Endothelial cell of umbilical vein (primary cell): ENCODE data around the gene TMEM132E. TPM values are rescaled to one million over a fixed set of nuclear protein-coding genes. Genes with fewer than 3 reads are reported as not detected.

Experiments
- BruUV-seq: library from RNA; stranded (reverse); fragments of 400-500 nt; replicated peaks from 2 replicates; lab custom pipeline; 2021; lab: Mats Ljungman, UMichigan
- CTCF ChIA-PET: fragments of 300-600, 350-600 bp; sonication (Branson Sonifier 250); formaldehyde crosslinking; loops from one replicate; lab custom pipeline; 2021; ENCODE audit warnings: antibody characterized with exemption, inconsistent platforms; lab: Charles Lee
- POLR2A ChIA-PET: fragments of 300-600, 350-600 bp; sonication (Branson Sonifier 250); formaldehyde crosslinking; loops from one replicate; lab custom pipeline; 2021; ENCODE audit warnings: antibody characterized with exemption, inconsistent platforms; lab: Charles Lee
- DNase-seq: peaks from one replicate; pipeline ENCODE4 v3.0.0-alpha.2; 2011; ENCODE audit warnings: low read depth, low spot score
- FAIRE-seq: peaks from 2 replicates; lab custom pipeline; 2011; peaks lifted over from hg19 to GRCh38; lab: Jason Lieb, UNC
- H2AFZ ChIP-seq: 2 replicates; pipeline ENCODE4 v1.6.0; 2012; ENCODE audit warnings: low read depth, low read length, control low read depth, inconsistent platforms
- H3K27ac ChIP-seq: 2 replicates; pipeline ENCODE4 v1.5.1; 2011; ENCODE audit warnings: low read depth, mild to moderate bottlenecking, control low read depth, low read length, moderate library complexity; ENCODE audit not compliant: insufficient read depth
- H3K27me3 ChIP-seq, 2 experiments: 2 replicates each; pipeline versions ENCODE4 v1.6.0 to v1.6.1; 2011; ENCODE audit warnings: low read length in 2 of 2, mixed read lengths in 1 of 2; ENCODE audit not compliant: control insufficient read depth in 2 of 2, insufficient read depth in 2 of 2
- H3K36me3 ChIP-seq, 2 experiments: 2 replicates in 1 of 2; 3 replicates in 1 of 2; pipeline ENCODE4 v1.5.1; 2011; ENCODE audit warnings: low read length in 2 of 2, mild to moderate bottlenecking in 1 of 2, moderate library complexity in 1 of 2; ENCODE audit not compliant: control insufficient read depth in 2 of 2, insufficient read depth in 2 of 2; ENCODE audit errors: extremely low read depth in 1 of 2
- H3K4me1 ChIP-seq: 3 replicates; pipeline ENCODE4 v1.5.1; 2011; ENCODE audit warnings: mild to moderate bottlenecking, low read length; ENCODE audit not compliant: control insufficient read depth, insufficient read depth; ENCODE audit errors: extremely low read depth
- H3K4me2 ChIP-seq: 2 replicates; pipeline ENCODE4 v1.6.1; 2011; ENCODE audit warnings: low read length, control low read depth, mixed read lengths; ENCODE audit not compliant: insufficient read depth
- H3K4me3 ChIP-seq, 3 experiments: fragments of 200-600 bp in 1 of 3; sonication (generic), shearing (Covaris generic) in 1 of 3; replicated peaks in 1 of 3; 2 replicates each; pipeline ENCODE4 v1.5.1; 2011 to 2016; ENCODE audit warnings: control low read depth in 3 of 3, low read length in 3 of 3, mild to moderate bottlenecking in 2 of 3, inconsistent platforms in 1 of 3, low read depth in 1 of 3, moderate library complexity in 1 of 3; ENCODE audit not compliant: insufficient read depth in 1 of 3
- H3K79me2 ChIP-seq: 2 replicates; pipeline ENCODE4 v1.6.0; 2012; ENCODE audit warnings: low read length, inconsistent platforms; ENCODE audit not compliant: control insufficient read depth, insufficient read depth
- H3K9ac ChIP-seq: replicated peaks from 2 replicates; pipeline ENCODE3; 2011; ENCODE audit warnings: low read length, control low read depth; ENCODE audit not compliant: insufficient read depth; ENCODE audit errors: extremely low read depth
- H3K9me1 ChIP-seq: replicated peaks from 3 replicates; pipeline ENCODE4 v1.6.0; 2011; ENCODE audit warnings: mild to moderate bottlenecking, low read length; ENCODE audit not compliant: control insufficient read depth, insufficient read depth; ENCODE audit errors: extremely low read depth
- H3K9me3 ChIP-seq: replicated peaks from 2 replicates; pipeline ENCODE4 v1.5.1; 2012; ENCODE audit warnings: low read length, inconsistent platforms; ENCODE audit not compliant: control insufficient read depth, insufficient read depth
- H4K20me1 ChIP-seq: replicated peaks from 2 replicates; pipeline ENCODE3; 2011; ENCODE audit warnings: mild to moderate bottlenecking, low read length; ENCODE audit not compliant: control insufficient read depth, insufficient read depth; ENCODE audit errors: extremely low read depth
- EZH2 ChIP-seq: IDR thresholded peaks from 2 replicates; pipeline ENCODE4 v1.6.1; 2012; ENCODE audit warnings: borderline replicate concordance, low read depth, mild to moderate bottlenecking, moderate library complexity, low read length, inconsistent platforms; ENCODE audit not compliant: severe bottlenecking
- FOS ChIP-seq: IDR thresholded peaks from 2 replicates; pipeline ENCODE4 v1.6.1; 2011; ENCODE audit warnings: mild to moderate bottlenecking, low read length, moderate library complexity, borderline replicate concordance; ENCODE audit not compliant: insufficient read depth
- GATA2 ChIP-seq: IDR thresholded peaks from 2 replicates; pipeline ENCODE4 v1.7.0; 2011; ENCODE audit warnings: low read depth, mild to moderate bottlenecking, moderate library complexity, mixed read lengths, low read length; ENCODE audit not compliant: insufficient read length, insufficient read depth
- JUN ChIP-seq: IDR thresholded peaks from 2 replicates; pipeline ENCODE4 v1.6.1; 2011; ENCODE audit warnings: borderline replicate concordance, low read depth; ENCODE audit not compliant: insufficient read length, insufficient read depth
- MYC ChIP-seq: IDR thresholded peaks from one replicate; pipeline ENCODE4 v1.6.1; 2011; ENCODE audit warnings: mild to moderate bottlenecking, low read depth, low read length
- POLR2A ChIP-seq: IDR thresholded peaks from 2 replicates; pipeline ENCODE4 v1.6.1; 2012; ENCODE audit warnings: low read depth, mild to moderate bottlenecking, control low read depth, low read length
- dilution Hi-C: fragments of 300-500 bp; cut with MboI; formaldehyde crosslinking; loops from one replicate; pipeline ENCODE4 v1.15.0; 2019; ENCODE audit warnings: low sequenced_read_pairs; ENCODE audit not compliant: extremely low pct_ligation_motif_present
- intact Hi-C: fragments of 100-400 bp; cut with micrococcal nuclease; formaldehyde crosslinking; loops from one replicate; pipeline ENCODE4 v1.10.0; 2022
- polyA plus RNA-seq, 4 experiments: library from polyadenylated mRNA; depleted of rRNA in 3 of 4; stranded (reverse) in 3 of 4; unstranded in 1 of 4; fragments of >200 nt; gene quantifications; 2 replicates each; pipeline versions ENCODE4 v1.2.1 to v1.2.3, GENCODE V29; 2011 to 2012; ENCODE audit warnings: missing spikeins in 1 of 4
- total RNA-seq: library from RNA; stranded (reverse); gene quantifications from 2 replicates; pipeline ENCODE4 v1.2.3, GENCODE V29; 2021
- TF ChIP-seq, protein P1 (sequence below), 2 donors: IDR thresholded peaks; 1 replicate in 1 of 2; 2 replicates in 1 of 2; pipeline ENCODE4 v1.5.1; 2011; ENCODE audit warnings: low read length in 2 of 2, mild to moderate bottlenecking in 2 of 2, moderate library complexity in 2 of 2, control low read depth in 1 of 2, inconsistent platforms in 1 of 2, low read depth in 1 of 2; ENCODE audit not compliant: insufficient read depth in 1 of 2; ENCODE audit errors: extremely low read depth in 1 of 2
- TF ChIP-seq, protein P2 (sequence below): IDR thresholded peaks from 2 replicates; pipeline ENCODE4 v1.6.1; 2011; ENCODE audit not compliant: insufficient read depth, insufficient read length

The TMEM132E gene
- total and polyA plus RNA-seq, 2 donors (not counting 3 experiments of a cell fraction or from before 2014, with no cell fraction given): not detected

DNA sequence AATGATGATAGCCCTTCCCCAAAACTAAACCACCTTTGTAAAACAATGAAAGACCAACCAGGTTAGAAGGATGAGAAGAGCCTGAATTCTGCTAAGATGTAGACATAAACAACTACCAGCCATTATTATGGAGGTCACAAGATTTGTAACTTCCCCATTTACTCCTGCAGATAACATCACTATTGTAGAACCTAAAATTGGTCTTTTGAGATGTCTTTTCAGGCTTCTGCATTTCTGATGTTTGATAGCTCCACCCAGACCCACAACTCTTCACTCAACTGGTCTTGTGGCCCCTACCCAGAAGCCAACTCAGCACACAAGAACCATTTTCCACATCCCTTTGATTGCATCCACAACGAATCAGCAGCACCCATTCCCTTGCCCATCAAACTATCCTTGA lies 100.8 kb downstream of the TMEM132E start:
- H3K4me2 ChIP-seq: no peak overlapping the region
- TF ChIP-seq EZH2 (no peak), POLR2A (no peak), JUN (no peak), FOS (no peak), MYC (no peak), GATA2 (no peak)
- TF ChIP-seq, protein P1, sequence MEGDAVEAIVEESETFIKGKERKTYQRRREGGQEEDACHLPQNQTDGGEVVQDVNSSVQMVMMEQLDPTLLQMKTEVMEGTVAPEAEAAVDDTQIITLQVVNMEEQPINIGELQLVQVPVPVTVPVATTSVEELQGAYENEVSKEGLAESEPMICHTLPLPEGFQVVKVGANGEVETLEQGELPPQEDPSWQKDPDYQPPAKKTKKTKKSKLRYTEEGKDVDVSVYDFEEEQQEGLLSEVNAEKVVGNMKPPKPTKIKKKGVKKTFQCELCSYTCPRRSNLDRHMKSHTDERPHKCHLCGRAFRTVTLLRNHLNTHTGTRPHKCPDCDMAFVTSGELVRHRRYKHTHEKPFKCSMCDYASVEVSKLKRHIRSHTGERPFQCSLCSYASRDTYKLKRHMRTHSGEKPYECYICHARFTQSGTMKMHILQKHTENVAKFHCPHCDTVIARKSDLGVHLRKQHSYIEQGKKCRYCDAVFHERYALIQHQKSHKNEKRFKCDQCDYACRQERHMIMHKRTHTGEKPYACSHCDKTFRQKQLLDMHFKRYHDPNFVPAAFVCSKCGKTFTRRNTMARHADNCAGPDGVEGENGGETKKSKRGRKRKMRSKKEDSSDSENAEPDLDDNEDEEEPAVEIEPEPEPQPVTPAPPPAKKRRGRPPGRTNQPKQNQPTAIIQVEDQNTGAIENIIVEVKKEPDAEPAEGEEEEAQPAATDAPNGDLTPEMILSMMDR (IDR thresholded peaks at IDR 0.05; ENCODE audit: extremely low read depth in 1 of 2, insufficient read depth in 1 of 2, low read depth in 1 of 2, low read length in 2 of 2): no peak
- TF ChIP-seq, protein P2, sequence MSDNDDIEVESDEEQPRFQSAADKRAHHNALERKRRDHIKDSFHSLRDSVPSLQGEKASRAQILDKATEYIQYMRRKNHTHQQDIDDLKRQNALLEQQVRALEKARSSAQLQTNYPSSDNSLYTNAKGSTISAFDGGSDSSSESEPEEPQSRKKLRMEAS: no peak
- no peaks in the 10 kb centered on the region for H3K79me2 ChIP-seq
- DNase-seq (no peak), FAIRE-seq (no peak)
- H2AFZ ChIP-seq: no peak overlapping the region
- H3K4me3 ChIP-seq: no peak overlapping the region
- no peaks in the 10 kb centered on the region for H3K9me3 ChIP-seq
- intact Hi-C loops: no loop called here
- H3K9me1 ChIP-seq: no peaks in the 10 kb centered on the region
- ChIA-PET CTCF (no interaction called here), POLR2A (no interaction called here)
- no peaks in the 10 kb centered on the region for H3K27me3 ChIP-seq
- no peaks in the 10 kb centered on the region for H3K36me3 ChIP-seq
- no peak overlapping the region for H3K9ac ChIP-seq
- BruUV-seq: no TSS peak
- dilution Hi-C loops: no loop called here
- no peak overlapping the region for H3K27ac ChIP-seq
- H4K20me1 ChIP-seq: no peaks in the 10 kb centered on the region
- no peaks in the 10 kb centered on the region for H3K4me1 ChIP-seq
